Stimulated activated CD8-positive, alpha-beta memory T cell treated with anti-CD3 and anti-CD28 coated beads, Interleukin-12 subunit alpha, Interleukin-12 subunit beta, amount 100 ng/mL, for 4 hours (primary cell): Measurements from ENCODE around the gene IRX4.
"Not testable (repeated sequence)": the region's sequence is repeated elsewhere in the genome, so short reads cannot be mapped to it uniquely, and the experiment has no call there.

Source experiments
- DNase-seq: peaks from one replicate; pipeline ENCODE4 v3.0.0-alpha.2; 2020; ENCODE audit warnings: low read depth

Gene IRX4

DNA sequence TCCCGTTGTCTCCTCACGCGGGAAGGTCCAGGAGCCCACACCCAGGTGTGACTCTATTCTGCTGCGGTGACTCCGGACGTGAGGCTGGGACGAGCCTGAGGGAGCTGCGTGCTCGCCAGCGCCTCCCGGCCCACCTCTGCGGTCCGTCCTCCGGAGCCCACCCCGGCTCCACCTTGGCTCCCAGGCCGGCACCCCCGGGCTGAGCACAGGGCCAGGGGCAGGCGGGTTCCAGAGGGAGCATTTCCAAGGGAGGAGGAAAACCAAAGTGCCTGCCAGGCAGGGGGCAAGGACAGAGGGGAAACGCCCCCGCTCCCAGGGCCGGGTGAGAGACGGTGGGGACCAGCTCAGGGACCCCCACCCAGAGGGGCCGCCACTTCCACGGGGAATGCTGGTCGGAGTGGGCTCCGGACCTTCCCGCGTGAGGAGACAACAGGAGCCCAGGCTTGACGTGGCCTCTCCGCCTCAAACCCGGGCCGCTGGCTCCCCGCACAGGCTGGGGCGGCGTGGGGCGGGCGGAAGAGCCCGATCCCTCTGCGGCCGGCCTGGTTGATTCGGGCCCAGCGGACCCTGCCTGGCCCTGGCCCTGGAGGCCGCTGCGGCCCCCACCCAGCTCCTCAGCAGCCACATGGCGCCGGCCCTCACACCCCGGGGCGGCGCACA lies 26.0 kb downstream of the IRX4 start:
- no peak for DNase-seq

GRCh38 chr5:1855596-1855995 lies 27.1 kb downstream of the IRX4 start:
- DNase-seq, result no peak

DNA sequence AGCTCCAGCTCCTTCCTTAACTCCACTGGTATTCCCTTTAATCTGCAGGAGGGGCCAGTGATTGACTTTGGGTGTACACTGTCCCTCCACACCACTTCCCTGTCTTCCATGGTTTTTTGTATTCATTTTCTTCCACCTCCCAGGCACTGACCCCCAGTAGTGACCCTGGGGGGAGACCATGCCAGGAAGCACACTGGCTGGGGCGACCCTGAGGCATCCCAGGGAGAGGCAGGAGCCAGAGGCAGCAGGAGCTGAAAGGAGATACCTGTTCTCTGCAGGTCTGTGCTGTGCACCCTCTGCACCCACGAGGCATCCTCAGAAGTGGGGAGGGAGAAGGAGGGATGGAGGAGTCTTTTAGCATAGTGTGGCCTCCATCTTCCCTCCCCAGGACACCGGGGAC lies 27.6 kb downstream of the IRX4 start:
- DNase-seq, result no peak

GRCh38 chr5:1853531-1853930 lies 29.2 kb downstream of the IRX4 start:
- DNase-seq, result no peak

DNA sequence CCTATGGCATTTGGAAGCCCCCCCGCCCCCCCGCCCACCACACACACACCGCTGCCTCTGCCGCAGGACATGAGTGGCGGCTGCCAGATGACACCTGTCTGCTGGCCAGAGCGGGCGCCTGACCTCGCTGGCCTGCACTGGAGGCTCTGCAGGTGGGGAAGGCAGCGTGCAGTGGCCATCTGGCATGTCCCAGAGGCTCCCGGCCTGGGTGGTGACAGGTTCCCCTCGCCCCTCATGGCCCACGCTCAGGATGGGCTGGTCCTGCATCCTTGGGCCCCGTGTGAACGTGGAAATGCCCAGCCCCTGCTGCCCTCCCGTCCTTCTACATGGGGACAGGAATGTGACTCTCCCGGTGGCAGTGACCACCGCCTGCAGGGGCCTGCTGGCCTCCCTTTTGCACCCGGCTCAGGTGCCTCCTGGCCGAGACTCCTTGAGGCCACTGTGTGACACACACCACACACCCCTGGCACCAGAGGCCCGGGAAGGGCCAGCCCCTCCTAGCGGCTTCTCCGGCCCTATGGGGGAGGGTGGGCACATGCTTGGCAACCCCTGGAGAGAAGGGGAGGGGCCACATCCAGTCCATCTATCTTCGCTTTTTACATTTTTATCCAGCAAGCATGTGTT lies 30.3 kb downstream of the IRX4 start:
- no peak for DNase-seq

- DNase-seq, result no peak
Observed at GRCh38 chr5:1851290-1851934, 31.3 kb downstream of the IRX4 start.

GRCh38 chr5:1850324-1851154 lies 32.2 kb downstream of the IRX4 start:
- no peak for DNase-seq

- DNase-seq, result no peak
Observed at GRCh38 chr5:1847611-1848010, 35.1 kb downstream of the IRX4 start.

- no peak for DNase-seq
Observed at GRCh38 chr5:1847056-1847455, 35.7 kb downstream of the IRX4 start.

- no peak for DNase-seq
Observed at GRCh38 chr5:1846583-1846982, 36.1 kb downstream of the IRX4 start.

GRCh38 chr5:1845696-1846095 lies 37.0 kb downstream of the IRX4 start:
- no peak for DNase-seq

DNA sequence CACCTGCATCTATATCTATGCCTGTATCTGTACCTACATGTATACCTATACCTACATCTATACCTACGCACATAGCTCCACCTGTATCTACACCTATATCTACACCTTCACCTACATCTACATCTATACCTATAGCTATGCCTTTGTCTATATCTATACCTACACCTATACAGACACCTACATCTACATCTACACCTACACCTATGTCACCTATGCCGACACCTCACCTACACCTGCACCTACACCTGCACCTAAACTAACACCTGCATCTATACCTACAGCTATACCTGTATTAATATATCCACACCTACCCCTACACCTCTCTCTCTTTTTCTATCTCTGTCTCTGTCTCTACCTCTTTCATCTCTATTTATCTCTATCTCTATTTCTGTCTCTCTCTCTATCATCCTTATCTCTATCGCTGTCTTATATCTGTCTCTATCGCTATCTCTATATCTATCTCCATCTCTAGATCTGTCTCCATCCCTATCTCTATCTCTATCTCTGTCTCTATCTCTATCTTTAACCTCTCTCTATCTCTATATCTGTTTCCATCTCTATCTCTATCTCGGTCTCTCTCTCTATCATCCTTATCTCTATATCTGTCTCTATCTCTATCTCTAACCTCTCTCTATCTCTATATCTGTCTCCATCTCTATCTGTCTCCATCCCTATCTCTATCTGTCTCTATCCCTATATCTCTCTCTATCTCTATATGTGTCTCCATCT lies 37.9 kb downstream of the IRX4 start:
- DNase-seq, result no peak

- DNase-seq, result not testable (repeated sequence)
Observed at GRCh38 chr5:1843761-1844160, 39.0 kb downstream of the IRX4 start.

GRCh38 chr5:1842004-1842819 lies 40.5 kb downstream of the IRX4 start:
- DNase-seq, result no peak

DNA sequence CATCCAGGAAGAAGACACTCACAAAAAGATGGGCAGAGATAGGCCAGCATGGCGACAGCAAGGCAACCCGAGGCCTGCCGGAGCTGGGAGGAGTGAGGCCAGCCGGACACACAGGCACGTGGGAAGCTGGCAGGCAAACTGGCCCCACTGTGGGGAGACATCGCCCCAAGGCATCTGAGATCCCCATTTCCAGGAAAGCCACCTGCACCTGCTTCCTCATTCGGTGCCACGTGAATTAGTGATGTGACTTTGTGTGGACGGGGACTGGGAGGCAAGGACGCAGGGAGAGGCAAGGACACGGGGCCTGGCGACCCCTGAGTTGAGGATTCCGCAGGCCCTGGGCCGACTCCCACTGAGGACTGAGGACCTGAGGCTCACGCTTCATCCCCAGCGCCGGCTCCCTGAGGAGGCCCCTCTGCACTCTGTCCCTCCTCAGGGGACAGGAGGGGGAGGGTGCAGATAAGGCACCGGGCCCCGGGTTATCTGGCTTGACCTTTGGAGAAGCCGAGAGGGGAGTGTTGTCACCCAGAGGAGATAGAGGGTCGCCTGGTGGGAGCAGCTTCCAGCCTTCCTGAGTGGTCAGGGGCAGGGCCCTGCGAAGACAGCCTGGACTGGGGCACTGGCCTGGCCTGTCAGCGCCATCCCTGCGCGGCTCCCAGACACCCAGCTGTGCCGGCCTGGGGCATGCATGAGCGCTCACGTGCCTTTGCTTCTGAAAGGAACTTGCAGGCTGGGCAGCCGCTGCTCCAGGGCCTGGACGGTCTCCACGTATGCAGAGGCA lies 41.8 kb downstream of the IRX4 start:
- DNase-seq, result no peak

- DNase-seq, result no peak
Observed at GRCh38 chr5:1840071-1840547, 42.6 kb downstream of the IRX4 start.

- DNase-seq, result no peak
Observed at GRCh38 chr5:1838013-1838412, 44.7 kb downstream of the IRX4 start.

DNA sequence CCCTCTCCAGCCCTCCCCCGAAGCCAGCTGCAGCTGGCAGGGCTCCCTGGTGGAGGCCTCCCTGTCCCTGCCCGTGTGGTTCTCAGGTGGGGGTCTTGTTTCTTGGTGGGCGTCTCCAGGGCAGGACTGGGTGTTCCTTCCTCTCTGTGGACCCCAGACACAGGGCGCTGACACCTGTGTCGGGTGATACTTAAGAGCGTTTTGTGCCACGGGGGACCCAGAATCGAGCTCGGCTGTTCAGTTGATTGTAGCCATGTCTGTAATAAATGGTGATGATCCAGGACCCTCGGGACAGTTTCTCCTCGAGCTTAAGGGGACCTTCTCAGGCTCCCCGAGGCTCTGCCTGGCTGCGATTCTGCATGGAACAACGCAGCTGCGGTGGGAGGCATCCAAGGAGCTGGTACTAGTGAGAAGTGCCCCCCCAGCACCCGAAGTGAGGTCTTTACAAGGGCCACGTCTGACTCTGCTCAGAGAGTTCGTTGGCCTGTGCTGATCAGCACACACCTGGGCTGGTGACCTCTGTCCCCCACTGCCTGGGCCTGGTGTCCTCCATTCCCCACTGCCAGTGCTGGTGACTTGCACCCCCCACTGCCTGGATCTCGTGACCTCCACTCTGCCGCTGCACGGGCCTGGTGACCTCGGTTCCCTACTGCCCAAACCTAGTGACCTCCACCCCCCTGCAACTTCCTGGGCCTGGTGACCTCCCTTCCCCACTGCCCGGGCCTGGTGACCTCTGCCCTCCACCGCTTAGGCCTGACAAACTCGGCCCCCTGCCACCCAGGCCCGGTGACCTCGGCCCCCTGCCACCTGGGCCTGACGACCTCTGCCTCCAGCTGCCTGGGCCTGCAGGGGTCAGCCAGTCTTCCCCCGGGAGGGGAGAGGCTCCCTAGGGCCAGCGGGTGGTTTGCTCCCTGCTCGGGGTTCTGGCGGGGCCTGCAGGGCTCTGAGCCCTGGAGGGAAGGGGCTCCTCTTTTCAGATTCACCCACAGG lies 45.5 kb downstream of the IRX4 start:
- DNase-seq, result no peak
